Mammary epithelial cell (primary cell): ENCODE data around the gene ASB13.

Experiments
- EZH2 ChIP-seq: IDR thresholded peaks from 2 replicates; pipeline ENCODE4 v1.6.1; 2012; ENCODE audit warnings: low read length, inconsistent platforms, borderline replicate concordance
- TF ChIP-seq, protein P1 (sequence below), 2 donors: IDR thresholded peaks in 1 of 2; conservative IDR thresholded peaks in 1 of 2; 2 replicates each; pipeline ENCODE4 v1.5.1; 2011 to 2012; ENCODE audit warnings: inconsistent platforms in 2 of 2, low read length in 2 of 2, mild to moderate bottlenecking in 2 of 2, control low read depth in 1 of 2, low read depth in 1 of 2; ENCODE audit not compliant: insufficient read depth in 1 of 2; ENCODE audit errors: extremely low read depth in 1 of 2

DNA sequence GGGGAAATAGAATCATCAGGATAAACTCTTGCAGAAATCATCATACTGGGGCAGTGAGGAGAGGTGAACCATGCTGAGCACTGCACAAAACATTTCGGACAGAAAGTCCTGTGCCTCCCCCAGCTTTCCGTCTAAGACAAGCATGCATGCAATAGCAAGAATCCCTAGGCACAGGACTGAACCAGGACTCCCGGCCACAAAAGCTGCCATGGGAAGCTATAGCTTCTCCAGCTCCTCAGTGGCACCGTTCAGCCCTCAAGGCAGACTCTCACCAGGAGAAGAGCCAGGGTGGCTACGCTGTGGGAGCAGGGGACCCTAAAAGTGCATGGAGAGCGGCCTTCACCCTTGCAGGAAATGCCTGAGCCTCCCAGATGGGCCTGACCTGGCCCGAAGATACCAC, 70.8 kb downstream of the ASB13 start:
- TF ChIP-seq, protein P1, sequence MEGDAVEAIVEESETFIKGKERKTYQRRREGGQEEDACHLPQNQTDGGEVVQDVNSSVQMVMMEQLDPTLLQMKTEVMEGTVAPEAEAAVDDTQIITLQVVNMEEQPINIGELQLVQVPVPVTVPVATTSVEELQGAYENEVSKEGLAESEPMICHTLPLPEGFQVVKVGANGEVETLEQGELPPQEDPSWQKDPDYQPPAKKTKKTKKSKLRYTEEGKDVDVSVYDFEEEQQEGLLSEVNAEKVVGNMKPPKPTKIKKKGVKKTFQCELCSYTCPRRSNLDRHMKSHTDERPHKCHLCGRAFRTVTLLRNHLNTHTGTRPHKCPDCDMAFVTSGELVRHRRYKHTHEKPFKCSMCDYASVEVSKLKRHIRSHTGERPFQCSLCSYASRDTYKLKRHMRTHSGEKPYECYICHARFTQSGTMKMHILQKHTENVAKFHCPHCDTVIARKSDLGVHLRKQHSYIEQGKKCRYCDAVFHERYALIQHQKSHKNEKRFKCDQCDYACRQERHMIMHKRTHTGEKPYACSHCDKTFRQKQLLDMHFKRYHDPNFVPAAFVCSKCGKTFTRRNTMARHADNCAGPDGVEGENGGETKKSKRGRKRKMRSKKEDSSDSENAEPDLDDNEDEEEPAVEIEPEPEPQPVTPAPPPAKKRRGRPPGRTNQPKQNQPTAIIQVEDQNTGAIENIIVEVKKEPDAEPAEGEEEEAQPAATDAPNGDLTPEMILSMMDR (conservative IDR thresholded peaks at IDR 0.05 in 1 of 2, IDR thresholded peaks at IDR 0.05 in 1 of 2; ENCODE audit: extremely low read depth in 1 of 2, insufficient read depth in 1 of 2, low read depth in 1 of 2, low read length in 2 of 2) = no peak
- no peak for TF ChIP-seq EZH2
